Measurements from ENCODE around the gene RNF125. TPM values are rescaled to one million over a fixed set of nuclear protein-coding genes. Genes with fewer than 3 reads are reported as not detected.
"Not testable (repeated sequence)": the region's sequence is repeated elsewhere in the genome, so short reads cannot be mapped to it uniquely, and the experiment has no call there.

Gene RNF125
- total and polyA plus RNA-seq, 11 donors, result 1.1 to 12.5 (median 3.3) TPM

- DNase-seq (no peak), ATAC-seq (no peak)
- H3K27ac ChIP-seq, result no peak overlapping the region
- intact Hi-C loops (cut with DNase I), result no loop called here
- no peaks in the 10 kb centered on the region for H3K9me3 ChIP-seq
- no peak overlapping the region for H3K4me3 ChIP-seq
- WGBS, 4 donors, result 94 to 98% (median 97%) methylated on average over 3 of the region's 3 CpGs
- H3K27me3 ChIP-seq, result no peaks in the 10 kb centered on the region
- TF ChIP-seq, protein P1, sequence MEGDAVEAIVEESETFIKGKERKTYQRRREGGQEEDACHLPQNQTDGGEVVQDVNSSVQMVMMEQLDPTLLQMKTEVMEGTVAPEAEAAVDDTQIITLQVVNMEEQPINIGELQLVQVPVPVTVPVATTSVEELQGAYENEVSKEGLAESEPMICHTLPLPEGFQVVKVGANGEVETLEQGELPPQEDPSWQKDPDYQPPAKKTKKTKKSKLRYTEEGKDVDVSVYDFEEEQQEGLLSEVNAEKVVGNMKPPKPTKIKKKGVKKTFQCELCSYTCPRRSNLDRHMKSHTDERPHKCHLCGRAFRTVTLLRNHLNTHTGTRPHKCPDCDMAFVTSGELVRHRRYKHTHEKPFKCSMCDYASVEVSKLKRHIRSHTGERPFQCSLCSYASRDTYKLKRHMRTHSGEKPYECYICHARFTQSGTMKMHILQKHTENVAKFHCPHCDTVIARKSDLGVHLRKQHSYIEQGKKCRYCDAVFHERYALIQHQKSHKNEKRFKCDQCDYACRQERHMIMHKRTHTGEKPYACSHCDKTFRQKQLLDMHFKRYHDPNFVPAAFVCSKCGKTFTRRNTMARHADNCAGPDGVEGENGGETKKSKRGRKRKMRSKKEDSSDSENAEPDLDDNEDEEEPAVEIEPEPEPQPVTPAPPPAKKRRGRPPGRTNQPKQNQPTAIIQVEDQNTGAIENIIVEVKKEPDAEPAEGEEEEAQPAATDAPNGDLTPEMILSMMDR (IDR thresholded peaks at IDR 0.05), result no peak
- no peak for TF ChIP-seq POLR2A (IDR thresholded peaks at IDR 0.05)
- no peaks in the 10 kb centered on the region for H3K36me3 ChIP-seq
- H3K4me1 ChIP-seq, result no peaks in the 10 kb centered on the region
Observed at GRCh38 chr18:32011193-32011592, 7.4 kb upstream of the RNF125 start.

- intact Hi-C loops (cut with DNase I), result loop anchor here in 4 of 10 donors (2.0 to 5.0 kb wide), 4 partner anchors 37 to 77 kb away; partner anchors contain the start of genes RNF138 (in 3 of the 4) and TRAPPC8 (in 1 of the 4)
- Histone ChIP-seq H3K4me1 (peaks cover 0 to 34% (median 3%) of the 10 kb centered on the region in 12 donors), H3K27ac (peak overlapping the region; percentile 62 to 87 (median 77)), H3K4me3 (peak overlapping the region; percentile 45 to 75 (median 68)), H3K36me3 (no peaks in the 10 kb centered on the region), H3K9me3 (no peaks in the 10 kb centered on the region), H3K27me3 (no peaks in the 10 kb centered on the region)
- 2 to 10% (median 2%) methylated on average over 19 to 31 of the region's 31 CpGs for WGBS, 4 donors
- peak; percentile 17 to 59 (median 50) for ATAC-seq
- peak; percentile 37 to 77 (median 45) for DNase-seq
- TF ChIP-seq POLR2A (IDR thresholded peaks at IDR 0.05), result no peak
- TF ChIP-seq, protein P1 (IDR thresholded peaks at IDR 0.05), result peak in 1 of 12 donors; percentile 11
Observed at GRCh38 chr18:32019251-32019948, 775 bp downstream of the RNF125 start.

DNA sequence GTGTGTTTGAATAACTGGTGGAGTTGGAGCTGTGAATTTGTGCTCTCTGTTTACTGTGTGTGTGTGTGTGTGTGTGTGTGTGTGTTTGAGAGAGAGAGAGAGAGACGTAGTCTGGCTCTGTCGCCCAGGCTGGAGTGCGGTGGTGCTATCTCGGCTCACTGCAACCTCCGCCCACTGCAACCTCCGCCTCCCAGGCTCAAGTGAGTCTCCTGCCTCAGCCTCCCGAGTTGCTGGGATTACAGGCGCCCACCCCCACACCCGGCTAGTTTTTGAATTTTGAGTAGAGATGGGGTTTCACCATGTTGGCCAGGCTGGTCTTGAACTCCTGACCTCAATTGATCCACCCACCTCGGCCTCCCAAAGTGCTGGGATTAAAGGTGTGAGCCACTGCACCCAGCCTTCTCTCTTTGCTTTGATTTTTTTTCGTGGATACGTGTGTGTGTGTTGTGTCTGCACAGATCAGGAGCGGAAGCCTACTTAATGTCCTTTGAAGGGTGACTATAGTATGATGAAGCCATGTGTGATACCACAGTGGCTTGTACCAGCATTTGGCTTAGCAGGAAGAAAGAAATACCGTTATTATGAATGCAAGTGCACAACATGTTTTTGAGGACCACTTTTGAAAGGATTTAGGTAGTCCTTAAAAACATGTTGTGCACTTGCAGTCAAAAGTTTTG is 1.5 kb downstream of the RNF125 start:
- not testable (repeated sequence) for H3K36me3 ChIP-seq, H3K9me3 ChIP-seq, DNase-seq, ATAC-seq, H3K27me3 ChIP-seq
- peak overlapping the region in 6 of 12 donors; percentile 62 to 87 (median 80) for H3K27ac ChIP-seq
- H3K4me1 ChIP-seq, result peaks cover 0 to 34% (median 3%) of the 10 kb centered on the region in 12 donors
- WGBS, 4 donors, result 50 to 61% (median 55%) methylated on average over 11 to 14 of the region's 14 CpGs
- intact Hi-C loops (cut with DNase I), result loop anchor here in 6 of 10 donors (2.0 to 10.0 kb wide), 5 partner anchors 38 to 77 kb away; partner anchors contain the start of genes RNF138 (in 3 of the 6) and TRAPPC8 (in 1 of the 6)
- peak overlapping the region in 11 of 12 donors; percentile 23 to 75 (median 69) for H3K4me3 ChIP-seq

DNA sequence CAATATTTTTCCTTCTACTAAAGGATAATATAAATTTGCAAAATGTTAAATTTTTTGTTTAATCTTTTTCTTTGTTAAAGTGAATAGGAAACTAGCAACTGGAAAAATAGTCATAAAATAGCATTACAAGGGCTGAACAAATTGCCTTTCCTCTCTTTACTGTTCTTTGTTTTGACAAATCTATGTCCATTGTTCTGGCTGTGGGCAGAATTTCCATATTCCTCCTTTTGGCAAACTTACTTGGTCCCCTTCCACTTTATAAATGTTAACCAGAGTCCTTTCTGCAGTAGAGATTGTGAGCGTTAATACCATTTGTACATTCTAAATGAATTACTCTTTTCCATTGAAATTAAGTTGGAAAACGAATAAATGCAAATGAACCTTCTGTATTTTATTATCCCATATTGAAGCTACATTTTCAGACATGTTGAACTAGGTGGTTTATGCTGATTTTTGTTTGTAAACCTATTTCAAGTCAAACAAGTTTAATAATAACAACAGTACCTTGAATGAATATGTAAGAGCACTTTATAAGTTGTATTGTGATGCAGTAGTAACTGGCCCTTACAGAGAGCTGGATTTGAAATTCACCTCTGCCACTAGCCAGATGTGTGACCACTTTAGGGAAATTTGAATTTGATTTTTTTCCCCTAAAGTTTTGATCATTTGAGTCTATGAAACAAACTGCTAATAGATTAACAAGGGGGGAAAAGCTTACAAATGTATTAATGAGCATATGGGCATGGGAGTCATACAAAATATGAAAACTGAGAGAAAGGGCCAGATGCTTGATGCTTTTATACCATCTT is 3.3 kb downstream of the RNF125 start:
- Histone ChIP-seq H3K27ac (no peak overlapping the region), H3K4me3 (peak overlapping the region in 2 of 12 donors; percentile 6 to 68), H3K9me3 (no peaks in the 10 kb centered on the region), H3K27me3 (no peaks in the 10 kb centered on the region), H3K36me3 (no peaks in the 10 kb centered on the region), H3K4me1 (peaks cover 0 to 47% (median 9%) of the 10 kb centered on the region in 12 donors)
- 59 to 67% (median 61%) methylated on average over 2 of the region's 2 CpGs for WGBS, 4 donors
- DNase-seq (no peak), ATAC-seq (no peak)
- intact Hi-C loops (cut with DNase I), result loop anchor here in 2 of 10 donors (10.0 kb wide), 1 partner anchor 53 kb away; no protein-coding TSS in a partner anchor
- TF ChIP-seq POLR2A (IDR thresholded peaks at IDR 0.05), result no peak
- TF ChIP-seq, protein P1 (IDR thresholded peaks at IDR 0.05), result no peak
